Liver (tissue), 9 donors: Measurements from ENCODE around the gene AOPEP. TPM values are rescaled to one million over a fixed set of nuclear protein-coding genes. Genes with fewer than 3 reads are reported as not detected.

Experiments
- DNase-seq: peaks from one replicate; pipeline ENCODE4 v3.0.0-alpha.2; 2017; ENCODE audit warnings: low spot score
- H3K27ac ChIP-seq, 2 donors: one replicate each; pipeline ENCODE4 v1.7.0; 2013; ENCODE audit warnings: inconsistent platforms in 2 of 2, low read length in 2 of 2, control low read depth in 1 of 2, low read depth in 1 of 2, mild to moderate bottlenecking in 1 of 2
- H3K27me3 ChIP-seq, 4 donors: one replicate each; pipeline versions ENCODE4 v1.6.1 to v1.7.0; 2013; ENCODE audit warnings: low read length in 3 of 4, inconsistent platforms in 1 of 4, mild to moderate bottlenecking in 1 of 4, moderate library complexity in 1 of 4; ENCODE audit not compliant: control insufficient read depth in 4 of 4, insufficient read depth in 4 of 4
- H3K36me3 ChIP-seq, 4 donors: one replicate each; pipeline versions ENCODE4 v1.6.1 to v1.7.0; 2013; ENCODE audit warnings: low read length in 3 of 4, mild to moderate bottlenecking in 3 of 4, low read depth in 1 of 4, moderate library complexity in 1 of 4; ENCODE audit not compliant: control insufficient read depth in 4 of 4, insufficient read depth in 3 of 4
- H3K4me1 ChIP-seq, 4 donors: one replicate each; pipeline versions ENCODE4 v1.6.1 to v1.7.0; 2013; ENCODE audit warnings: low read length in 3 of 4, mild to moderate bottlenecking in 3 of 4, moderate library complexity in 1 of 4; ENCODE audit not compliant: control insufficient read depth in 4 of 4, insufficient read depth in 4 of 4
- H3K4me3 ChIP-seq, 3 donors: one replicate each; pipeline versions ENCODE4 v1.6.1 to v1.7.0; 2013; ENCODE audit warnings: low read length in 3 of 3, control low read depth in 1 of 3, low read depth in 1 of 3, mild to moderate bottlenecking in 1 of 3
- H3K9ac ChIP-seq, 2 donors: one replicate each; pipeline ENCODE4 v1.7.0; 2013; ENCODE audit warnings: low read length in 2 of 2, mild to moderate bottlenecking in 2 of 2, moderate library complexity in 2 of 2, control low read depth in 1 of 2, low read depth in 1 of 2
- H3K9me3 ChIP-seq, 4 donors: one replicate each; pipeline versions ENCODE4 v1.6.1 to v1.7.0; 2013; ENCODE audit warnings: low read length in 3 of 4; ENCODE audit not compliant: control insufficient read depth in 4 of 4
- CTCF ChIP-seq: fragments of 150-350 bp; IDR thresholded peaks from 2 replicates; pipeline ENCODE4 v1.5.1; 2017; ENCODE audit warnings: improper control_type of control experiment, low read depth, low read length; ENCODE audit not compliant: missing input control
- EGR1 ChIP-seq, 2 donors: IDR thresholded peaks; 2 replicates each; pipeline ENCODE4 v1.6.1; 2016 to 2018; ENCODE audit warnings: antibody characterized with exemption in 2 of 2, low read depth in 2 of 2
- FOXA1 ChIP-seq: IDR thresholded peaks from 2 replicates; pipeline ENCODE4 v1.6.1; 2016; ENCODE audit warnings: antibody characterized with exemption
- FOXA2 ChIP-seq: IDR thresholded peaks from 2 replicates; pipeline ENCODE4 v1.6.1; 2016; ENCODE audit warnings: antibody characterized with exemption
- GABPA ChIP-seq, 2 donors: IDR thresholded peaks in 1 of 2; conservative IDR thresholded peaks in 1 of 2; 2 replicates each; pipeline ENCODE4 v1.6.1; 2016; ENCODE audit warnings: antibody characterized with exemption in 2 of 2, mild to moderate bottlenecking in 1 of 2, moderate library complexity in 1 of 2
- HNF4A ChIP-seq, 2 donors: conservative IDR thresholded peaks; 2 replicates each; pipeline ENCODE4 v1.6.1; 2016; ENCODE audit warnings: antibody characterized with exemption in 2 of 2, mild to moderate bottlenecking in 2 of 2
- HNF4G ChIP-seq: IDR thresholded peaks from 2 replicates; pipeline ENCODE4 v1.6.1; 2016; ENCODE audit warnings: antibody characterized with exemption
- JUND ChIP-seq, 2 donors: IDR thresholded peaks; 2 replicates each; pipeline ENCODE4 v1.6.1; 2016; ENCODE audit warnings: antibody characterized with exemption in 2 of 2
- MAX ChIP-seq: IDR thresholded peaks from 2 replicates; pipeline ENCODE4 v1.6.1; 2016; ENCODE audit warnings: antibody characterized with exemption
- NR2F2 ChIP-seq: IDR thresholded peaks from 2 replicates; pipeline ENCODE4 v1.6.1; 2016; ENCODE audit warnings: antibody characterized with exemption
- SP1 ChIP-seq: IDR thresholded peaks from 2 replicates; pipeline ENCODE4 v1.6.1; 2018; ENCODE audit warnings: antibody characterized with exemption, mild to moderate bottlenecking
- TAF1 ChIP-seq: conservative IDR thresholded peaks from 2 replicates; pipeline ENCODE4 v1.6.1; 2016; ENCODE audit warnings: antibody characterized with exemption, mild to moderate bottlenecking
- YY1 ChIP-seq: IDR thresholded peaks from 2 replicates; pipeline ENCODE4 v1.6.1; 2016; ENCODE audit warnings: antibody characterized with exemption, mild to moderate bottlenecking
- ZBTB33 ChIP-seq: IDR thresholded peaks from 2 replicates; pipeline ENCODE4 v1.6.1; 2016; ENCODE audit warnings: antibody characterized with exemption
- WGBS: extraction: QIAGEN DNeasy Blood & Tissue Kit; methylation state at CpG from one replicate; pipeline ENCODE4 v1.1.7; 2013; 5-methylcytosine and 5-hydroxymethylcytosine counted together
- polyA plus RNA-seq, 2 donors: library from polyadenylated mRNA; stranded (reverse) in 1 of 2; unstranded in 1 of 2; fragments of 200-250 nt in 1 of 2; fragments of >200 nt in 1 of 2; fragmentation: Nextera tagmentation in 1 of 2; extraction: Ambion mirVana in 1 of 2; gene quantifications; one replicate each; pipeline versions ENCODE4 v1.2.1 to v1.2.3, GENCODE V29; 2013 to 2015
- total RNA-seq, 2 donors: library from RNA; depleted of rRNA; stranded (reverse); fragments of >200 nt; gene quantifications; one replicate each; pipeline ENCODE4 v1.2.3, GENCODE V29; 2014
- TF ChIP-seq, protein P1 (sequence below): IDR thresholded peaks from 2 replicates; pipeline ENCODE4 v1.6.1; 2016; ENCODE audit warnings: antibody characterized with exemption, mild to moderate bottlenecking
- donor health status: healthy.
- donor health status: healthy.
- donor health status: healthy.
- donor health status: healthy.
- donor health status: healthy.

AOPEP gene
- total and polyA plus RNA-seq, 4 donors, result 22.2 to 77.1 (median 34.8) TPM

- Histone ChIP-seq H3K9me3 (no peaks in the 10 kb centered on the region), H3K4me3 (no peak overlapping the region), H3K27ac (no peak overlapping the region), H3K4me1 (peaks cover 0 to 4% (median 2%) of the 10 kb centered on the region in 4 donors), H3K9ac (no peak overlapping the region), H3K36me3 (no peaks in the 10 kb centered on the region), H3K27me3 (no peaks in the 10 kb centered on the region)
- DNase-seq, result no peak
- WGBS, result 85% methylated on average over 4 of the region's 4 CpGs
- TF ChIP-seq JUND (IDR thresholded peaks at IDR 0.05), result no peak
- no peak for TF ChIP-seq HNF4G
- no peak for TF ChIP-seq NR2F2
- no peak for TF ChIP-seq CTCF
Observed at GRCh38 chr9:94677929-94678328, 48.6 kb upstream of the AOPEP start.

GRCh38 chr9:94679587-94679986 lies 46.9 kb upstream of the AOPEP start:
- Histone ChIP-seq H3K36me3 (no peaks in the 10 kb centered on the region), H3K9ac (no peak overlapping the region), H3K9me3 (no peaks in the 10 kb centered on the region)

More at GRCh38 chr9:94679587-94679986, 46.9 kb upstream of the AOPEP start:
- no peak for DNase-seq
- H3K27ac ChIP-seq, result no peak overlapping the region
- no peak overlapping the region for H3K4me3 ChIP-seq
- H3K4me1 ChIP-seq, result peaks cover 0 to 4% (median 2%) of the 10 kb centered on the region in 4 donors
- TF ChIP-seq YY1 (no peak), JUND (IDR thresholded peaks at IDR 0.05) (no peak), NR2F2 (no peak), FOXA2 (no peak), TAF1 (no peak), CTCF (no peak), SP1 (no peak), EGR1 (IDR thresholded peaks at IDR 0.05; ENCODE audit: low read depth in 2 of 2) (no peak), FOXA1 (no peak), HNF4G (no peak), ZBTB33 (no peak), GABPA (IDR thresholded peaks at IDR 0.05 in 1 of 2, conservative IDR thresholded peaks at IDR 0.05 in 1 of 2) (no peak), MAX (no peak), HNF4A (conservative IDR thresholded peaks at IDR 0.05) (no peak)
- TF ChIP-seq, protein P1, sequence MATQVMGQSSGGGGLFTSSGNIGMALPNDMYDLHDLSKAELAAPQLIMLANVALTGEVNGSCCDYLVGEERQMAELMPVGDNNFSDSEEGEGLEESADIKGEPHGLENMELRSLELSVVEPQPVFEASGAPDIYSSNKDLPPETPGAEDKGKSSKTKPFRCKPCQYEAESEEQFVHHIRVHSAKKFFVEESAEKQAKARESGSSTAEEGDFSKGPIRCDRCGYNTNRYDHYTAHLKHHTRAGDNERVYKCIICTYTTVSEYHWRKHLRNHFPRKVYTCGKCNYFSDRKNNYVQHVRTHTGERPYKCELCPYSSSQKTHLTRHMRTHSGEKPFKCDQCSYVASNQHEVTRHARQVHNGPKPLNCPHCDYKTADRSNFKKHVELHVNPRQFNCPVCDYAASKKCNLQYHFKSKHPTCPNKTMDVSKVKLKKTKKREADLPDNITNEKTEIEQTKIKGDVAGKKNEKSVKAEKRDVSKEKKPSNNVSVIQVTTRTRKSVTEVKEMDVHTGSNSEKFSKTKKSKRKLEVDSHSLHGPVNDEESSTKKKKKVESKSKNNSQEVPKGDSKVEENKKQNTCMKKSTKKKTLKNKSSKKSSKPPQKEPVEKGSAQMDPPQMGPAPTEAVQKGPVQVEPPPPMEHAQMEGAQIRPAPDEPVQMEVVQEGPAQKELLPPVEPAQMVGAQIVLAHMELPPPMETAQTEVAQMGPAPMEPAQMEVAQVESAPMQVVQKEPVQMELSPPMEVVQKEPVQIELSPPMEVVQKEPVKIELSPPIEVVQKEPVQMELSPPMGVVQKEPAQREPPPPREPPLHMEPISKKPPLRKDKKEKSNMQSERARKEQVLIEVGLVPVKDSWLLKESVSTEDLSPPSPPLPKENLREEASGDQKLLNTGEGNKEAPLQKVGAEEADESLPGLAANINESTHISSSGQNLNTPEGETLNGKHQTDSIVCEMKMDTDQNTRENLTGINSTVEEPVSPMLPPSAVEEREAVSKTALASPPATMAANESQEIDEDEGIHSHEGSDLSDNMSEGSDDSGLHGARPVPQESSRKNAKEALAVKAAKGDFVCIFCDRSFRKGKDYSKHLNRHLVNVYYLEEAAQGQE, result no peak
- WGBS, result 90% methylated on average over 8 of the region's 8 CpGs
- H3K27me3 ChIP-seq, result no peaks in the 10 kb centered on the region
